K562 (cell line): ENCODE data around the gene C16orf78. TPM values are rescaled to one million over a fixed set of nuclear protein-coding genes. Genes with fewer than 3 reads are reported as not detected.

Source experiments
- ARID3B ChIP-seq: fragments of 250-450 bp; sonication (Bioruptor Pico); IDR thresholded peaks from 2 replicates; pipeline ENCODE4 v1.4.0; 2020; ENCODE audit warnings: borderline replicate concordance
- ASH1L ChIP-seq: fragments of 450-650 bp; IDR thresholded peaks from 2 replicates; pipeline ENCODE4 v1.6.1; 2018; ENCODE audit warnings: borderline replicate concordance, mild to moderate bottlenecking, low read depth; ENCODE audit not compliant: partially characterized antibody
- BCOR ChIP-seq: fragments of 450-650 bp; IDR thresholded peaks from 2 replicates; pipeline ENCODE4 v1.6.1; 2016
- CXXC5 ChIP-seq: fragments of 250-450 bp; sonication (Bioruptor Pico); IDR thresholded peaks from 2 replicates; pipeline ENCODE4 v1.8.0; 2022; ENCODE audit warnings: inconsistent platforms, mild to moderate bottlenecking, moderate library complexity
- NR2C1 ChIP-seq, 2 experiments: fragments of 450-650 bp; IDR thresholded peaks; 2 replicates each; pipeline ENCODE4 v1.6.1; 2017; ENCODE audit warnings: mild to moderate bottlenecking in 2 of 2, antibody characterized with exemption in 1 of 2, inconsistent platforms in 1 of 2, missing compliant biosample characterization in 1 of 2, missing genetic modification characterization in 1 of 2
- ZBTB17 ChIP-seq: fragments of 450-650 bp; formaldehyde crosslinking; IDR thresholded peaks from 2 replicates; pipeline ENCODE4 v1.4.0; 2020; ENCODE audit warnings: mild to moderate bottlenecking
- polyA plus RNA-seq, 8 experiments: library from polyadenylated mRNA; depleted of rRNA in 4 of 8; stranded (reverse) in 5 of 8; unstranded in 3 of 8; fragments of >200 nt; fragmentation: Nextera tagmentation in 2 of 8; fragmentation: Illumina TruSeq in 1 of 8; extraction: Ambion mirVana in 2 of 8; extraction: Trizol in 1 of 8; gene quantifications; 2 replicates each; pipeline versions ENCODE4 v1.2.1 to v1.2.3, GENCODE V29; 2011 to 2014; ENCODE audit warnings: inconsistent platforms in 1 of 8, missing spikeins in 1 of 8
- total RNA-seq, 7 experiments: library from RNA; depleted of rRNA in 6 of 7; stranded (reverse); fragments of >200 nt in 6 of 7; fragmentation: Illumina TruSeq in 2 of 7; extraction: Trizol in 2 of 7; gene quantifications; 2 replicates each; pipeline versions ENCODE4 v1.2.1 to v1.2.3, GENCODE V29; 2011 to 2021; ENCODE audit warnings: low replicate concordance in 1 of 7
- TF ChIP-seq, protein P1 (sequence below): fragments of 450-650 bp; IDR thresholded peaks from 2 replicates; pipeline ENCODE4 v1.6.1; 2018; ENCODE audit warnings: mild to moderate bottlenecking, low read depth; ENCODE audit not compliant: partially characterized antibody
- TF ChIP-seq, protein P2 (sequence below): sonication (generic); formaldehyde crosslinking; IDR thresholded peaks from 2 replicates; pipeline ENCODE4 v1.8.1; 2023; ENCODE audit warnings: missing genetic modification reagents, mild to moderate bottlenecking, borderline replicate concordance

The C16orf78 gene
- total and polyA plus RNA-seq, 9 of the 15 experiments (the other 6 are each of a cell fraction or from before 2014, with no cell fraction given): not detected

DNA sequence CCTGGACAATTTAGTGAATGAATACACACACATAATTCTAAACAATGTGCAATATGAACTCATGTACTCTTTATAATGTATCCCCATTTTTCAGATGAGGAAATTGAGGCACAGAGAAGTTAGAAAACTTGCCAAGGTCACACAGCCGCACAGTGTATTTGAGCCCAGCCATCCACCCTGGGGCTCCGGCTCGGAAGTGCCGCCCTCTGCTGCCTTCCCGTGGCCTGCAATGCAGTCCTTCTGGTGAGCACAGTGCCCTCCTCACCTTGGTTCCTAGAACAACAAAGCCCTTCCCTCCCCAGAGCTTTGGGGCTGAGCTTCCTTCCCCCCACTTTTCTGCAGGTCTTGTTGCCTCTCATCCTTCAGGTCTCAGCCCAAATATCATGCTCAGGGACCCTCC, 63.7 kb downstream of the C16orf78 start (continued):
- TF ChIP-seq ARID3B (CRISPR knock-in tag) (no peak), CXXC5 (CRISPR knock-in tag) (no peak), NR2C1 (IDR thresholded peaks at IDR 0.05) (no peak), NR2C1 (tag; IDR thresholded peaks at IDR 0.05) (no peak), BCOR (no peak), ZBTB17 (no peak), ASH1L (no peak)
- TF ChIP-seq, protein P1, sequence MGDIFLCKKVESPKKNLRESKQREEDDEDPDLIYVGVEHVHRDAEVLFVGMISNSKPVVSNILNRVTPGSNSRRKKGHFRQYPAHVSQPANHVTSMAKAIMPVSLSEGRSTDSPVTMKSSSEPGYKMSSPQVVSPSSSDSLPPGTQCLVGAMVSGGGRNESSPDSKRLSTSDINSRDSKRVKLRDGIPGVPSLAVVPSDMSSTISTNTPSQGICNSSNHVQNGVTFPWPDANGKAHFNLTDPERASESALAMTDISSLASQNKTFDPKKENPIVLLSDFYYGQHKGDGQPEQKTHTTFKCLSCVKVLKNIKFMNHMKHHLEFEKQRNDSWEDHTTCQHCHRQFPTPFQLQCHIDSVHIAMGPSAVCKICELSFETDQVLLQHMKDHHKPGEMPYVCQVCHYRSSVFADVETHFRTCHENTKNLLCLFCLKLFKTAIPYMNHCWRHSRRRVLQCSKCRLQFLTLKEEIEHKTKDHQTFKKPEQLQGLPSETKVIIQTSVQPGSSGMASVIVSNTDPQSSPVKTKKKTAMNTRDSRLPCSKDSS: no peak
- TF ChIP-seq, protein P2, sequence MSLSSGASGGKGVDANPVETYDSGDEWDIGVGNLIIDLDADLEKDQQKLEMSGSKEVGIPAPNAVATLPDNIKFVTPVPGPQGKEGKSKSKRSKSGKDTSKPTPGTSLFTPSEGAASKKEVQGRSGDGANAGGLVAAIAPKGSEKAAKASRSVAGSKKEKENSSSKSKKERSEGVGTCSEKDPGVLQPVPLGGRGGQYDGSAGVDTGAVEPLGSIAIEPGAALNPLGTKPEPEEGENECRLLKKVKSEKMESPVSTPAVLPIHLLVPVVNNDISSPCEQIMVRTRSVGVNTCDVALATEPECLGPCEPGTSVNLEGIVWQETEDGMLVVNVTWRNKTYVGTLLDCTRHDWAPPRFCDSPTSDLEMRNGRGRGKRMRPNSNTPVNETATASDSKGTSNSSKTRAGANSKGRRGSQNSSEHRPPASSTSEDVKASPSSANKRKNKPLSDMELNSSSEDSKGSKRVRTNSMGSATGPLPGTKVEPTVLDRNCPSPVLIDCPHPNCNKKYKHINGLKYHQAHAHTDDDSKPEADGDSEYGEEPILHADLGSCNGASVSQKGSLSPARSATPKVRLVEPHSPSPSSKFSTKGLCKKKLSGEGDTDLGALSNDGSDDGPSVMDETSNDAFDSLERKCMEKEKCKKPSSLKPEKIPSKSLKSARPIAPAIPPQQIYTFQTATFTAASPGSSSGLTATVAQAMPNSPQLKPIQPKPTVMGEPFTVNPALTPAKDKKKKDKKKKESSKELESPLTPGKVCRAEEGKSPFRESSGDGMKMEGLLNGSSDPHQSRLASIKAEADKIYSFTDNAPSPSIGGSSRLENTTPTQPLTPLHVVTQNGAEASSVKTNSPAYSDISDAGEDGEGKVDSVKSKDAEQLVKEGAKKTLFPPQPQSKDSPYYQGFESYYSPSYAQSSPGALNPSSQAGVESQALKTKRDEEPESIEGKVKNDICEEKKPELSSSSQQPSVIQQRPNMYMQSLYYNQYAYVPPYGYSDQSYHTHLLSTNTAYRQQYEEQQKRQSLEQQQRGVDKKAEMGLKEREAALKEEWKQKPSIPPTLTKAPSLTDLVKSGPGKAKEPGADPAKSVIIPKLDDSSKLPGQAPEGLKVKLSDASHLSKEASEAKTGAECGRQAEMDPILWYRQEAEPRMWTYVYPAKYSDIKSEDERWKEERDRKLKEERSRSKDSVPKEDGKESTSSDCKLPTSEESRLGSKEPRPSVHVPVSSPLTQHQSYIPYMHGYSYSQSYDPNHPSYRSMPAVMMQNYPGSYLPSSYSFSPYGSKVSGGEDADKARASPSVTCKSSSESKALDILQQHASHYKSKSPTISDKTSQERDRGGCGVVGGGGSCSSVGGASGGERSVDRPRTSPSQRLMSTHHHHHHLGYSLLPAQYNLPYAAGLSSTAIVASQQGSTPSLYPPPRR (CRISPR knock-in tag): no peak
- TF ChIP-seq, all 486 proteins: peak for 0
